ENCODE measurements around the gene LGR4.
"Not testable (repeated sequence)": the region's sequence is repeated elsewhere in the genome, so short reads cannot be mapped to it uniquely, and the experiment has no call there.

LGR4 gene, protein sequence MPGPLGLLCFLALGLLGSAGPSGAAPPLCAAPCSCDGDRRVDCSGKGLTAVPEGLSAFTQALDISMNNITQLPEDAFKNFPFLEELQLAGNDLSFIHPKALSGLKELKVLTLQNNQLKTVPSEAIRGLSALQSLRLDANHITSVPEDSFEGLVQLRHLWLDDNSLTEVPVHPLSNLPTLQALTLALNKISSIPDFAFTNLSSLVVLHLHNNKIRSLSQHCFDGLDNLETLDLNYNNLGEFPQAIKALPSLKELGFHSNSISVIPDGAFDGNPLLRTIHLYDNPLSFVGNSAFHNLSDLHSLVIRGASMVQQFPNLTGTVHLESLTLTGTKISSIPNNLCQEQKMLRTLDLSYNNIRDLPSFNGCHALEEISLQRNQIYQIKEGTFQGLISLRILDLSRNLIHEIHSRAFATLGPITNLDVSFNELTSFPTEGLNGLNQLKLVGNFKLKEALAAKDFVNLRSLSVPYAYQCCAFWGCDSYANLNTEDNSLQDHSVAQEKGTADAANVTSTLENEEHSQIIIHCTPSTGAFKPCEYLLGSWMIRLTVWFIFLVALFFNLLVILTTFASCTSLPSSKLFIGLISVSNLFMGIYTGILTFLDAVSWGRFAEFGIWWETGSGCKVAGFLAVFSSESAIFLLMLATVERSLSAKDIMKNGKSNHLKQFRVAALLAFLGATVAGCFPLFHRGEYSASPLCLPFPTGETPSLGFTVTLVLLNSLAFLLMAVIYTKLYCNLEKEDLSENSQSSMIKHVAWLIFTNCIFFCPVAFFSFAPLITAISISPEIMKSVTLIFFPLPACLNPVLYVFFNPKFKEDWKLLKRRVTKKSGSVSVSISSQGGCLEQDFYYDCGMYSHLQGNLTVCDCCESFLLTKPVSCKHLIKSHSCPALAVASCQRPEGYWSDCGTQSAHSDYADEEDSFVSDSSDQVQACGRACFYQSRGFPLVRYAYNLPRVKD

DNA sequence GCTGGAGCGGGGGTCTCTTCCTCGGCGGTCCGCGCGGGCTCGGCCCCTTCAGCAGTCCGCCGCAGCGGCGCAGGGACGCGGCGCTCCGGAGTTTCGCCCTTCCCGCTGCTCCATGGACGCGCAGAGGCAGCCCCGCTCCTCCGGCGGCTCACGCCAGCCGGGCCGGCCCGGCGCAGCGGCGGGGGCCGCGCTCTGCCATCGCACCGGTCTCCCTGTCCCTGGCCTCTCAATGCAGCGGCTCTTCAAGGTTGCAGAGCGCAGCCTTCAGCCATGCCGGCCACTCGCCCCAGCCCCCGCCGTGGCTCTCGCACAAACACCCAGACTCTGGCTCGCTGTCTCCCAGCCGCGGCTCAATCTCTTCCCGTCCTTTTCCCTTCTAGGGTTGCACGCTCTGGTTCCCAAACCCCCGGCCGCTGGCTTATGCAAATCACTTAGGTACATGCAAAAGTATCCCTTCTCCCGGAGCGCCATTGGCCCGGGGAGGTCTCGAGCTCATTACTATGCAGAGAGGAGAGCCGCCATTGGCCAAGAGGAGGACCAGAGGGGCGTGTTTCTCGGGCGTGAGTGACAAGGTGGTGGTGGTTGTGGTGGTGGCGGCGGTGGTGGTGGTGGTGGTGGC is at the start of gene LGR4:
TSS of gene LGR4 (minus strand) at position 393 of the 619 bp plus-strand sequence. CDS start 488 bp downstream, outside the sequence.
- peak; percentile 74 to 75 for DNase-seq

DNA sequence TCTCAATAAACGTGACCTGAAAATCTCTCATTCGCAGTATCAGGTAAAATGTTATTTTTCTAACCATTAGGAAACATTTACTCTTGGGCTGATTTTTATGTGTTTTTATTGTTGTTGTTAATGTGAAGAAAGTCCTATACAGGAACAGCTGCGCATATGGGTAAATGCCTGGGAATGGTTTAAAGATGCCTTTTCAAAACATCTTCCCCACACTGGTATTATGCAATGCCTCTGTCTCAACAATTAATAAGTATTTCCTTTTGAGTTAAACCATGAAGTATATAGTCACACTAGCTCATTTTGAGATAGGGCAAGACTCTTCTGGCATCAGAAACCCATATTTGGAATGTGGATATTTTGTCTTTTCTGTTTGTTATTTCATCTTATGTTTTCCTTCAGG is 47.6 kb upstream of the LGR4 start:
- no peak for DNase-seq

DNA sequence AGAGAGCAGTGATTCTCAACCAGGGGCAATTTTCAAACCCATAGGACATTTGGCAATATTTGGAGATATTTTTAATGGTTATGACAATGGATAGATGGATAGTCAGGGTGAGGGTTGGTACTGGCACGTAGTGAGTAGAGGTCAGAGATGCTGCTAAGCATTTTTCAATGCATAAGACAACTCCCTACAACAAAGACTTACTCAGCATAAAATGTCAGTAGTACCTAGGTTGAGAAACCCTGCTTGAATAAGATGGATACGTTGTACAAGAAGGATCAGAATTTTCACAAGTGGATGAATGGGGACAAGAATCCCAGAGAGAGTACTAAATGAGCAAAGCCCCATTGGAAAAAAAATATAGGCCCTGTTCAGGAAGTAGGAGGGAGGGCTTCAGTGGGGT is 45.9 kb upstream of the LGR4 start:
- no peak for DNase-seq

DNA sequence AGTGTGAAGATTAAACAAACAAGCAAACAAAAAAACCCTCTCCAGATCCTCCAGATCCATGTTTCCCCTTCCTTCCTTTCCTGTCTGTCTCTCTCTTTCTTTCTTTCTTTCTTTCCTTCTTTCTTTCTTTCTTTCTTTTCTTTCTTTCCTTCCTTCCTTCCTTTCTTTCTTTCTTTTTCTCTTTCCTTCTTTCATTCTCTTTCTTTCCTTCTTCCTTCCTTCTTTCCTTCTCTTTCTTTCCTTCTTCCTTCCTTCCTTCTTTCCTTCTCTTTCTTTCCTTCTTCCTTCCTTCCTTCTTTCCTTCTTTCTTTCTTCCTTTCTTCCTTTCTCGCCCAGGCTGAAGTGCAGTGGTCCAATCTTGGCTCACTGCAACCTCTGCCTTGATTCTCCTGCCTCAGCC is 44.9 kb upstream of the LGR4 start:
- not testable (repeated sequence) for DNase-seq

DNA sequence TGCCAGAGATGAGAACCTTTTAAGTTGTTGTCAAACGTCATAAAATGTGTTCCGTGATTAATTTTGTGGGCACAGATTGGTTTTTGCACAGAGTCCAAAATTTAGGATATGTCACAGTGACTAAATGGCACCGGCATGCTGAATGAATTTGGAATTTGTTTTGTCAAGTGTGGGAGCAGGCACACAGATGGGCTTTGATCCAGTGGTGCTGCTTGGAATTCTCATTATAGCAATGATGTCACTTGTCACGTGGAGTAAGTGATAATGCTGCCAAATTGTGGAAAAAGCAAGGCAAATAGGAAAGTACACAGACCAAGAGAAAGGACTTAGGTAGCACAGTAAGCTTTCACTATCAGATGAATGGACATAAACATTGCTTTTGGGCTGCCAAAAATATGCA is 42.0 kb upstream of the LGR4 start:
- no peak for DNase-seq

DNA sequence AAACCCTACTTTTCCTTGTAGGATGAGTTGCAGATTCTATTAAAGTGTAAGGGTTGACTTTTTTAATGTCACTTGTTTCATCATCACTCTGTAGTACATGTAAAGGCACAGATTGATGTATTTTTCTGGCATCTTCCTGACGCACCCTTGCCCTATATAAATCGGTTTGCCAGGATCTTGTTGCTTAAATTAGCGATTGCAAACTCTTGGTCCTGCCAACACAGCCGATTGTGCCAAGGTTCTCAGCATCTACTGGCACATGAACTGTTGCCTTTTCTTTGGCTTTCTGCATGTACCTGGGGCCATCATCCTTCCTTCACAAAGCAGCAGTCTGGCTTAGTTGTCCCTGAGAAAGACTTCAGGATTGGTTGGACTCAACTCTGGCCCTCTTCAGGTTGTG is 41.5 kb upstream of the LGR4 start:
- no peak for DNase-seq

DNA sequence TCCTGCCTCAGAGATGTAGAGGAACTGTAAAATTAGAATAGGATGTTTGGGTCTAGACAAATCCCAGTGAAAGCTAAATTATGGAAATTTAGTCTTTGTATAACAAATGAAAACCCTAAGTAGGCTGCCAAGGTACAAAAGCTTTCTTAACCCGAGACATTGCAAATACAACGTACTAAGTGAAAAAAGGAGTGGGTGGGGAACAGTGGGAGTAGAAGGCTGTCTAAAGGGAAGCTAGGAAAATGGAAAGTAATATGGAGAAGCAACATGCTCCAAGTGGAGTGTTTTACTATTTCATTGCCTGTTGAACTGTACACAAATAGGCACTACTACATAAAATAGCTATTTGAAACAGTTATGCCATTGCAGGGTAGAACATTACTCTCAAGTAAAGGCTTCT is 40.8 kb upstream of the LGR4 start:
- no peak for DNase-seq

DNA sequence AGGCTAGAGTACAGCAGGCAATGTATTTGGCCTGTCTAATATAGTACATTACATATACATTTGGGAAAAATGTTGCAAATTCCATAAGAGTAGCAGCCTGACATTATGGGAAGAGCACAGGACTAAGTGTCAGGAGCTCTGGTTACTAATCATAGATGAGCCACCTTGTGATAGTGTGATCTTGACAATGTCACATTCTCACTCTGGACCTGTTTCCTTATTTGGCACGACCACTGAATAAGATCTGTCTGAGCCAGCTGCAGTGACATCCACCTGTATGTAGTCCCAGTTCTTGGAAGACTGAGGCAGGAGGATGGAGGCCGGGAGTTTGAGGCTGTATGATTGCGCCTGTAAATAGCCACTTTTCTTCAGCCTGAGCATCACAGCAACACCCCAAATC is 39.6 kb upstream of the LGR4 start:
- DNase-seq = no peak

DNA sequence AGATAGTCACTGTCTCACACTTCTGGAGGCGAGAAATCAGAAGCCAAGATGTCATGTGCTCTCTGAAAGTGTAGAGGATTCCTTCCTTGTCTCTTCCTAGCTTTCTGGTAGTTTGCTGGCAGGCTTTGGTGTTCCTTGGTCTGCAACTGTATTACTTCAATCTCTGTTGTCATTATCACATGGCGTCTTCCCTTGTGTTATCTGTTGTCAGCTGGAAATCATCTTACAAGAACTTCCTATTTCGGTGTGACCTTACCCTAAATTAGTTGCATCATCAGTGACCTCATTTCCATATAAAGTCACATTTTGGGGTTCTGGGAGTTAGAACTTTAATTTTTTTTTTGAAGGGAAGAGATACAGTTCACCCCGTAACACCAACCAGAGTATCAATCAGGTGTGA is 37.3 kb upstream of the LGR4 start:
- no peak for DNase-seq

DNA sequence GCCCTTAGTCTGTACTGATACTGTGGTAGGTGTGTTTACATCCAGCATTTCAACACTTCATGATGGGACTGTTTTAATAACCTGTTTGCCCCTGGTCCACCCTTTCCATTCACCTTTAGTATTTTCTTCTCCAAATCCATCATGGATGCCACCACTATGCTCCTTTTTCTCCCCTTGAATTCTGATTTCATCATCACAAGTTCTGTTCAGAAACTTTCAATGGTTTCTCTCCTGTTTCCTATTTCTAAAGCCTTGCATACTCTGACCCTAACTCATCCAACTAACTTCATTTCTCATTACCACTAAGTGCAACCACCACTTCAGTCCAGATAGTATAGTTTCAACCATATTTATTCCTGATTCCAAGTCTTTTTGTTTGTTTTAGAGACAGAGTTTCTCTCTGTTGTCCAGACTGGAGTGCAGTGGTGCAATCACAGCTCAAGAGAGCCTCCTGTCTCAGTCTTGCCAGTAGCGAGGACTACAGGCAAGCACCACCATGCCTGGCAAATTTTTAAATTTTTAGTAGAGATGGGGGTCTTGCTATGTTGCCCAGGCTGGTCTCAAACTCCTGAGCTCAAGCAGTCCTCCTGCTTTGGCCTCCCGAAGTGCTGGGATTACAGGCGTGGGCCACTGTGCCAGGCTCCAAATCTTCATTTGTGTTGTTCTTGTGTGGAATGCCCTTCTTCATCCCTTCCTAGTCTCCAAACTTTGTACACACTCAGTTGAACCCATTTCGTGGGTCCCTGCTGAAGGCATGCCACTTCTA is 35.1 kb upstream of the LGR4 start:
- no peak for DNase-seq

DNA sequence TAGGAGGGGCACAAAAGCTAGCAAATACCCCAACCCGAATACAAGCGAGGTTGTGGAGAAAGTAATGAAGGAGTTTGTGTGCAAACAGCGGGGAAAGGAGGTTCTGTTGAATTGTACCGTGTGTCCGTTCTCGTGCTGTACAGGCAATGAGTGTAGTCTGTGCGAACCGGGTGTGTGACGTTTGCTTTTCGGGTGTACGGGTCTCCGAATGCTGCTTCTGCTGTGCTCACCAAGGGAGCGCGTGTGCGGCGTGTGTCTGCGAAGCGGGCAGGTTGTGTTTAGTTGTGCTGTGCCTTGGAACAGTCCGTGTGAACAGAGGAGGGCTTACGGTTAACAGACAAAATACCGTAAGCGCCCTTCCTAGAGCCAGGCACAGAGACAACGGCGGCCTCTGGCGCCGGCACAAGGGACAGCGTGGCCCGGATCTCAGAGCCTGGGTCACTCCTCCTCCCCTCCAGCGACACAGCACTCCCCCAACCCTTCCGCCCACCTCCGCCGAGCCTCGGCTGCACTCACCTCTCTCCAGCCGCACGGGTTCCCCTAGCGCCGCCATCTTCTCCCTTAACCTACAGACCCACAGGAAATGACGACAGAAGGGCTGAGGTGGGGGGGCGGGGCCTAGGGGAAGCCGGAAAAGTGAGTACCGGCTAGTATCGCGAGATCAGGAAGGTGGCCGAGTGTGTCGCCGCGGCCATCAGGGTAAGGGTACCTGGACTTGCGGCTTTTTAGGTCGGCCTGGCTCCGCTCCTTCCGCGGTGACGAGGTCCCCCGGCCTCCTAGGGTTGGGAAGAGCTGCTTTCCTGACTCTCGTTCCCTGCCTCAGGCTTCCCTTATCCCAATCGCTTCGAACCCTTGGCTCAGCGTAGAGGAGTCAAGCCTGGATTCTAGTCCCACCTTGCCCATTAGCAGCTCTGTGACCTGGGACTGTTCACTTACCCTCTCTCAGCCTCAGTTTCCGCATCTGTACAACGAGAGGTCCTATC is 33.9 kb upstream of the LGR4 start, which contains the start of gene LIN7C:
TSS of gene LIN7C (minus strand) at position 570 of the 983 bp plus-strand sequence. CDS start at position 553, 17 bp downstream.
- DNase-seq = peak; percentile 94 to 95

DNA sequence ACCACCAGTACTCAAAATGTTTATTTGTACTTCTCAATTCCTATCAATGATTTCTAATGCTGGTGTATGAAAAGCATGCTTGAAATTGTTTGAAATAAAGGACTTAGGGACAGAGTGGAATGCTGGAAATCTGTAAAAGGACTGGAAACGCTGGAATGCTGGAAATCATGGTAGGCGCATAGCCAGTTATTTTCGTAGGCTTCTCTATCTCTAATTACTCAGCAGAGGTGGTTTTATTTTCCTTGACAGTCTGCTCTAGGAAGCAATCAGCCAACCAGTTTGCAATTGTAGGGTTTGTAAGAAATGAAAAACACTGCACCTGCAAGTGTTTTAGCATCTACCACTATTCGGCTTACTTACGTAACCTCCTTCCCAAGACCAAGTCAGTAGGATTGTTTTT is 33.2 kb upstream of the LGR4 start:
- no peak for DNase-seq

DNA sequence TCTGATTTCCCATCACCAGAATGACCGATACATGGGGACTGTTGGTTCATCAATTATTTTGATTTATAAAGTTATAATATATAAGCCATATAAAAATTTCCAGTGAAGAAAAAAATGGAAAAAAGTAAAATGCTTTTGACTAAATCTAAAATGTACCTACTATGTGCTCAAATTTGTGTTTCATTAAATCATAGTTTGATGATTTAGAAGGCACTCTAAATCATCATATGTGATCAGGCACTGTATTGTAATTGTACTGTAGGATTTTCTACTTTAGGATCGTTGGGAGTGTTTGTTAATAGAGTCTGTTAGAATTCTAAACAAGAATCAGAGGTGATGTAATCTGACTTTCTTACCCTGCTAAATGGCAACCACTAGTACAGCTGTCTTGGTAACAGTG is 31.6 kb upstream of the LGR4 start:
- DNase-seq = no peak

DNA sequence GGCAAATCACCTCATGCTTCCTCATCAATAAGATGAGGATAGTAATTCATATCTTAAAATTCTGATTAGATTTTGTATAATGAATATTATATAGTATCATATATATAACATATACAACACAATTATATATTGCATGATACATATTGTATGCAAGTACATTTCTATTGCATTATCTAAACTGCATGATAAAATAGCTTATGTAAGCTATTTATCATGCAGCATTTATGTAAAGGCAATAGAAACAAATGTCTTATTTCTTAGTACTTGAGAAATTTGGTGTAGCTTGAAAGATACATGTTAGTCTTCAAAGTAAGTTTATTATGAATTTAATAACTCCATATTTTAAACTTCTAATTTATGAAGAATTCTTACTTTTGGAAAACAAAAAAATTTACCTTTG is 28.5 kb upstream of the LGR4 start:
- DNase-seq = no peak

DNA sequence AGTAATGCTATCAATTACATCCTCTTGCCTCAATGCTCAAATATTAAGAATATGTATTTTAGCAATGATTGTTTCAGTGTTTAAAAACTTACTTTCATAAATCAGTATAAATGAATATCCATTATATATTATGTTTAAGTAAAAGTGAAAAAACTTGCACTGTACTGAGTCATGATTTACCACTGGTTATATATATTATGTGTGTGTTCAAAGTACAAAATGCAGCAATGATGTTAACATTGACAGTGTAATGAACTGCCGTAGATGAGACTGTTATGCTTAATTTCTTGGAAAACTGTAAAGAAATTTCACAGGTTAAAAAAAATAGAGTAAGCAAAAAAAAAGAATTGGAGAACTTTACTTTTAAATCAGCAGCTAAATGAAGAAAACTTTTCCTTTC is 25.3 kb upstream of the LGR4 start:
- DNase-seq = no peak

DNA sequence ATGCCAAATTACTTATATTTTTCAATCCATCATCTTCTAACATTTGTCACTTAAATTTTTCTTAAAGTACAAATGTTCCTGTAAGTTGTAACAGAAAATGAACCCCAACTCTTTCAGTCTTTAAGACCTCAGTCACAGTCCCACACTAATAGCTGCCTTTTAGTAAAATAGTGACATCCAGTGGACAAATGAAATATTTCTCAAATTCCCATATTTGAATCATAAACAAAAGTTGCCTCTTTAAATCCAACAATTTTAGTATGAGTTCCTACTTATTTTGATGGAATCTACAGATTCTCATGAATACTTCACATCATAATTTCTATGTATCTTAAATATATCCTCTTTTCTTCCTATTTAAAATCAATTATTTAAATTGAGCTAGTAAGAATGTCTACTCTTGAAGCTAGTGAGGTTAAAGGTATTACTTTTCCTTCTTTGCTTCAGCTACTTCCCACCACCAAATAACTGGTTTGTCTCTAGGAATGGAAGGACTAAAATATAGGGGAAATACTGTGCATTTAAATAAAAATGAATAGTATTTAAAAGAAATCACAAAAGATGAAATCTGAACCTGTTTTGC is 24.8 kb upstream of the LGR4 start:
- DNase-seq = no peak

DNA sequence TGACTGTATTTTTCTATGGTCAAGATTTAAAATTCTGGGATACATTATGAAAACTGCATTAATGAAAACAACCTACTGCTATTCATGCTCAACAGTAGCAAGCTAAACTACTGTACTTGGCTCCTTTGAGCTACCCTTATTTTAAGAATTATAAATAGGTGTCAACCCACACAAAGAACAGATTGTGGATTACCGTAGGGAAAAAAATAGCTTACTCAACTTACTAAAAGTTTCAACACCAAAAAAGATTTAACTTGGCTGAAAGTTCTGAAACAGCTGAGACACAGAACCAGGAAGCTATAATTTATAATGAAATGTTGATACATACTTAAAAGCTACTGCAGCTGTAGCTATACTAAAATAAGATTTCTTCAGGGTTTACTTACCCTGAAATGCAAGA is 23.9 kb upstream of the LGR4 start:
- no peak for DNase-seq

DNA sequence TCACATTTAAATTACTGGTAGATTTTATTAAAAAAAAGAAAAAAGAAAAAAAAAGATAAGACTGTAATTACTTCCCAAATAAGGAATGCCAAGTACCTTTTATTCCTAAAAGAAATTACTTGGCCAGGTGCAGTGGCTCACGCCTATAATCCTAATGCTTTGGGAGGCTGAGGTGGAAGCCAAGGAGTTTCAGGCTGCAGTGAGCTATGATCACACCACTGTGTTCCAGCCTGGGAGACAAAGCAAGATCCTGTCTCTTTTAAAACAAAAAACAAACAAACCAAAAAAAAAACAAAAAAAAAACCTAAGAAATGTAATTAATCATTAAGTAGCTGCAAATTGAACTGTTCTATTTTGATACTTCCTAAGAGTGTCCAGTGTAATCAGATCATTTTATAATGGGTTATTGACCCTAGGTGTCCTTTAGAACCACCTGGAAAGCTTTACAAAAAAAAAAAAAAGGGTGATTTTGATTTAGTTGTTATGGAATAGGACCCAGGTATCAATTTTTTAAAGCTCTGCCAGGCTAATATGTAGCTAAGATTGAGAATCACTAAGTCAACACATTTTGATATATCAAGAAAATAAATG is 23.2 kb upstream of the LGR4 start:
- no peak for DNase-seq

DNA sequence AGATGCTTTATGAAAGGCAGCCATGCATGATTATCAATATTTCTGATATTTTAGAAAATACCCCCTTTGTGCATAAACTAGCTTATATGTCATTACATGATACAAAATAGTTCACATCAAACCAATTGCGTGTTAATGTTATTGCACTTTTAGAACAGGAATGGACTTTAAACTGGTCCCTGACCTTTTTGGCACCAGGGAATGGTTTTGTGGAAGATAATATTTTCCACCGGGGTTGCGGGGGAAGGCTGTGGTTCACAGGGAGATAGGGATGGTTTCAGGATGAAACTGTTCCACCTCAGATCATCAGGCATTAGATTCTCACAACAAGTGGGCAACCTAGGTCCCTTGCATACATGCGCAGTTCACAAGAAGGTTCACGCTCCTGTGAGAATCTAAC is 16.5 kb upstream of the LGR4 start:
- no peak for DNase-seq

DNA sequence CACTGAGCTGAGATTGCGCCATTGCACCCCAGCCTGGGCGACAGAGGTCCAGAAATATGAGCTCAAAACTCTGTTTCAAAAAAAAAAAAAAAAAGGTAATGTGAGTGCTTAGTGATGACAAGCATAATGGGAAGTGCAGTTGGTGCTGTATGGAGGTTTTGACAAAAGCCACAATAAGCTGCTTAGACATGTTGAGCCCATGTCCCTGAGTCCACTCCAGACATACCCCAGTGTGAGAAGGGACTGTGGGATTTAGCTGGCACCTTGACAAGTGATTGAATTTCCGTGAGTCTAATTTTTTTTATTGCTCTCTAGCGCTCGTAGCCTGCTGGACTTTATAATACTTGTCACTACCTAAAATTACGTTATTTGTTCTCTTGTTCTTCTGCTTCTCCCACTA is 15.1 kb upstream of the LGR4 start:
- no peak for DNase-seq
